Measurements from ENCODE around the gene RBM17. TPM values are rescaled to one million over a fixed set of nuclear protein-coding genes. Genes with fewer than 3 reads are reported as not detected.
A peak's percentile ranks its signal among the peaks of the same experiment; 100 is the strongest.

The RBM17 gene
- total RNA-seq, 2 donors from 2014 or later = 48.5 to 65.0 TPM

GRCh38 chr10:6136215-6137201 is 47.7 kb downstream of the RBM17 start:
- Histone ChIP-seq H3K9me3 (no peaks in the 10 kb centered on the region), H3K27me3 (replicated peaks; ENCODE audit: insufficient read depth) (no peaks in the 10 kb centered on the region), H3K4me3 (no peak overlapping the region), H3K36me3 (no peaks in the 10 kb centered on the region), H3K4me1 (ENCODE audit: control insufficient read depth in 1 of 2, low read depth in 2 of 2) (peaks cover 0 to 16% of the 10 kb centered on the region in 2 donors), H3K27ac (no peak overlapping the region)
- no peak for DNase-seq (ENCODE audit: low spot score)
- no peak for TF ChIP-seq CTCF (IDR thresholded peaks at IDR 0.05)
- ATAC-seq (ENCODE audit: insufficient number of reproducible peaks, low FRiP score, low read depth) = peak; percentile 42

- Histone ChIP-seq H3K9me3 (no peaks in the 10 kb centered on the region), H3K36me3 (no peaks in the 10 kb centered on the region), H3K4me3 (no peak overlapping the region), H3K4me1 (ENCODE audit: control insufficient read depth in 1 of 2, low read depth in 2 of 2) (peaks cover 0 to 23% of the 10 kb centered on the region in 2 donors), H3K27ac (no peak overlapping the region), H3K27me3 (replicated peaks; ENCODE audit: insufficient read depth) (no peaks in the 10 kb centered on the region)
- no peak for ATAC-seq (ENCODE audit: insufficient number of reproducible peaks, low FRiP score, low read depth)
- TF ChIP-seq CTCF (IDR thresholded peaks at IDR 0.05) = no peak
- DNase-seq (ENCODE audit: low spot score) = no peak
Observed at GRCh38 chr10:6138456-6138855, 49.6 kb downstream of the RBM17 start.

- Histone ChIP-seq H3K4me3 (no peak overlapping the region), H3K27ac (no peak overlapping the region), H3K27me3 (replicated peaks; ENCODE audit: insufficient read depth) (no peaks in the 10 kb centered on the region), H3K9me3 (no peaks in the 10 kb centered on the region), H3K4me1 (ENCODE audit: control insufficient read depth in 1 of 2, low read depth in 2 of 2) (peaks cover 0 to 28% of the 10 kb centered on the region in 2 donors), H3K36me3 (no peaks in the 10 kb centered on the region)
- TF ChIP-seq CTCF (IDR thresholded peaks at IDR 0.05) = no peak
- ATAC-seq (ENCODE audit: insufficient number of reproducible peaks, low FRiP score, low read depth) (no peak), DNase-seq (ENCODE audit: low spot score) (no peak)
Observed at GRCh38 chr10:6139470-6139869, 50.6 kb downstream of the RBM17 start.

- peak overlapping the region; percentile 63 for H3K4me3 ChIP-seq
- DNase-seq (ENCODE audit: low spot score) (no peak), ATAC-seq (ENCODE audit: insufficient number of reproducible peaks, low FRiP score, low read depth) (no peak)
- no peaks in the 10 kb centered on the region for H3K9me3 ChIP-seq
- H3K4me1 ChIP-seq (ENCODE audit: control insufficient read depth in 1 of 2, low read depth in 2 of 2) = peaks cover 0 to 28% of the 10 kb centered on the region in 2 donors
- no peaks in the 10 kb centered on the region for H3K27me3 ChIP-seq (replicated peaks; ENCODE audit: insufficient read depth)
- H3K36me3 ChIP-seq = no peaks in the 10 kb centered on the region
- no peak overlapping the region for H3K27ac ChIP-seq
- TF ChIP-seq CTCF (IDR thresholded peaks at IDR 0.05) = no peak
Observed at GRCh38 chr10:6140141-6140841, 51.5 kb downstream of the RBM17 start.

GRCh38 chr10:6140965-6141295 is 52.1 kb downstream of the RBM17 start:
- H3K27ac ChIP-seq = peak overlapping the region; percentile 20 to 24
- peaks cover 2 to 33% of the 10 kb centered on the region in 2 donors for H3K4me1 ChIP-seq (ENCODE audit: control insufficient read depth in 1 of 2, low read depth in 2 of 2)
- no peak for DNase-seq (ENCODE audit: low spot score)
- H3K27me3 ChIP-seq (replicated peaks; ENCODE audit: insufficient read depth) = no peaks in the 10 kb centered on the region
- no peak for ATAC-seq (ENCODE audit: insufficient number of reproducible peaks, low FRiP score, low read depth)
- H3K36me3 ChIP-seq = no peaks in the 10 kb centered on the region
- TF ChIP-seq CTCF (IDR thresholded peaks at IDR 0.05) = no peak
- H3K9me3 ChIP-seq = no peaks in the 10 kb centered on the region
- peak overlapping the region; percentile 63 for H3K4me3 ChIP-seq

All from thoracic aorta (tissue), 2 donors.